GM12865 (cell line): ENCODE data around the gene E2F1.

ENCODE experiments used
- DNase-seq: peaks from one replicate; pipeline ENCODE4 v3.0.0; 2010; ENCODE audit warnings: low read depth
- H3K4me3 ChIP-seq: 2 replicates; pipeline ENCODE4 v1.5.1; 2011; ENCODE audit warnings: mild to moderate bottlenecking, low read depth, low read length, control low read depth
- CTCF ChIP-seq: IDR thresholded peaks from 2 replicates; pipeline ENCODE4 v1.5.1; 2011; ENCODE audit warnings: low read length, control low read depth, low read depth, inconsistent platforms; ENCODE audit not compliant: insufficient read depth; ENCODE audit errors: missing control alignments

The E2F1 gene

GRCh38 chr20:33710681-33711445 is 24.7 kb upstream of the E2F1 start:
- no peak for DNase-seq
- TF ChIP-seq CTCF, result no peak
- H3K4me3 ChIP-seq, result no peak overlapping the region

- no peak for DNase-seq
- no peak for TF ChIP-seq CTCF
- H3K4me3 ChIP-seq, result no peak overlapping the region
These were observed 23.8 kb upstream of the E2F1 start for GRCh38 chr20:33709905-33710541.

- no peak for DNase-seq
- H3K4me3 ChIP-seq, result no peak overlapping the region
- TF ChIP-seq CTCF, result no peak
These were observed 23.2 kb upstream of the E2F1 start for GRCh38 chr20:33709398-33709797.

- no peak for TF ChIP-seq CTCF
- no peak for DNase-seq
- no peak overlapping the region for H3K4me3 ChIP-seq
These were observed 21.5 kb upstream of the E2F1 start for GRCh38 chr20:33707668-33708067.

- H3K4me3 ChIP-seq, result no peak overlapping the region
- DNase-seq, result no peak
- TF ChIP-seq CTCF, result no peak
These were observed 18.2 kb upstream of the E2F1 start for GRCh38 chr20:33704197-33704924.

- no peak overlapping the region for H3K4me3 ChIP-seq
- TF ChIP-seq CTCF, result no peak
- DNase-seq, result no peak
These were observed 17.4 kb upstream of the E2F1 start for GRCh38 chr20:33703498-33704137.
